Activated CD4-positive, alpha-beta T cell treated with anti-CD3 and anti-CD28 coated beads, Interleukin-2, amount 50 U/mL, for 24 hours (primary cell): ENCODE data around the gene RPSA.
"Not testable (repeated sequence)": the region's sequence is repeated elsewhere in the genome, so short reads cannot be mapped to it uniquely, and the experiment has no call there.

Experiments
- DNase-seq, 2 donors: peaks; one replicate each; pipeline ENCODE4 v3.0.0-alpha.2; 2020; ENCODE audit warnings: low read depth in 1 of 2, low spot score in 1 of 2

RPSA gene

DNA sequence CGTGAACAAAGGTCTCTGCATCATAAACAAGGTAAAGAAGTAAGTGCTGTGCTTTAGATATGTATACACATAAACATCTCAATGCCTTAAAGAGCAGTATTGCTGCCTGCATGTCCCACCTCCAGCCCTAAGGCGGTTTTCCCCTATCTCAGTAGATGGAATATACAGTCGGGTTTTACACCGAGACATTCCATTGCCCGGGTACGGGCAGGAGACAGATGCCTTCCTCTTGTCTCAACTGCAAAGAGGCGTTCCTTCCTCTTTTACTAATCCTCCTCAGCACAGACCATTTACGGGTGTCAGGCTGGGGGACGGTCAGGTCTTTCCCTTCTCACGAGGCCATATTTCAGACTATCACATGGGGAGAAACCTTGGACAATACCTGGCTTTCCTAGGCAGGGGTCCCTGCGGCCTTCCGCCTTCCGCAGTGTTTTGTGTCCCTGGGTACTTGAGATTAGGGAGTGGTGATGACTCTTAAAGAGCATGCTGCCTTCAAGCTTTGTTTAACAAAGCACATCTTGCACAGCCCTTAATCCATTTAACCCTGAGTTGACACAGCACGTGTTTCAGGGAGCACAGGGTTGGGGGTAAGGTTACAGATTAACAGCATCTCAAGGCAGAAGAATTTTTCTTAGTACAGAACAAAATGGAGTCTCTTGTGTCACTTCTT lies 12.2 kb downstream of the RPSA start:
- not testable (repeated sequence) for DNase-seq

DNA sequence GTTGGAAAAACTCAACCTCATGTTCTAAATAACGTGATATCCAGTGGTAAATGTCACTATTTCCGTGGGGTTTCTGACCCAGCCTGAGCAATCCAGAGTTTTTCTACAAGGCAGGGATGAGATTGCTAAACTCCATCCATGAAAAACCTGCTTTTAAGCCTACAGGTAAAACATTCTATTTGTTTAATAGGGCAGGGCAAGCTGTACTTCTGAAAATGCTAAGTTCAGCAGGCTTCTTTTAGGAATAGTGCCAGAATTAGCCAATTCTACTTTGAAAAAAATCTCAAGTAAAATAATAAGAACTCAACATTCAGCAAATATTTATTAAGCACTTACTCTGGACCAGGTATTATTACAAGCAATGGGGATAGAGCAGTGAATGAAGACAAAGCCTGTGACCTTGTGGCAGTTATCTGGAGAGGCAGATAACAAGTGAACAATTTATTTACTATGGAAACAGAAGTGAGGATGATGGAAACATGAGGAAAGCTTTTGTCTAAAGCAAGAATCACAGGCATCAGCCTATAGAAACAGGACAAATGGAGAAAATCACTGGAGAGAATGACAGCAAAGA lies 13.3 kb downstream of the RPSA start:
- no peak for DNase-seq

DNA sequence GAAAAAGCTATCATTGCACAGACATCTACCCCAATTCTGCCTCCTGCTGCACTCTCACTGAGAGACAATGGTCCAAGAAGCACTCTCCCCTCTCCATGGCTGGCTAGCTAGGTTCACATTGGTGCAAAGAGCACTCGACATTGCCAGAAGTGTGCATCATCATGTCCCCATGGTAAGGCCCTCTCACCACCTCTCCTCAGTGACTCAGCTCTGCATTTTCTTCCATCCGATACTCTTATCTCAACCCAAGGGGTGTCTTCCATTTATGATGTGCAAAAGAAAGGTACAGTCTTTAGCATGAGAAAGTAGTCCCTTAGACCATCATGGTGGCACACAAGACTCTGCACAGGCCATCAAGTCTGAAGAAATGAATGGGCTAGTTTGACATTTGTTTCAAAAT lies 14.0 kb downstream of the RPSA start:
- DNase-seq = no peak

DNA sequence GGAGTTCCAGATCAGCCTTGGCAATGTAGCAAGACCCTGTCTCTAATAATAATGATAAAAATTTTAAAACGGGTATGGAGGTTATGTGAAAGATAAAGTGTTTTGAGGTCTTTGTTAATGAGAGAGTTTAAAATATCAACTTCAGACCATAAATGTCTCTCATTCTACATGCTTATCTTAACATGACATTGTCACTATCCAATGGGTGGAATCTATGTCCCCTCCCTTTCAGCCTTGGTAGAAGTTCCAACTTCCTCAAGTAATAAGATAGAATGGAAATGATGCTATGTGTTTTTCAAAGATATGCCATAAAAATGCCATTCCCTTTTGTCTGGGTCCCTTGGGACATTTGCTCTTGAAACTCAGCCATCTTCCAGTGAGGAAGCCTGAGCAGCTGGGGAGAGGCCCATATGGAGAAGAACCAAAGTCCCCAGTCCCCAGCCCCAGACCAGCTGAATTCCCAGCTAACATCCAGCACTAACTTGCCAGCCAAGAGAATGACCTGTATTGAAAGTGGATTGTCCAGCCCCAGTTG lies 17.0 kb downstream of the RPSA start:
- no peak for DNase-seq

DNA sequence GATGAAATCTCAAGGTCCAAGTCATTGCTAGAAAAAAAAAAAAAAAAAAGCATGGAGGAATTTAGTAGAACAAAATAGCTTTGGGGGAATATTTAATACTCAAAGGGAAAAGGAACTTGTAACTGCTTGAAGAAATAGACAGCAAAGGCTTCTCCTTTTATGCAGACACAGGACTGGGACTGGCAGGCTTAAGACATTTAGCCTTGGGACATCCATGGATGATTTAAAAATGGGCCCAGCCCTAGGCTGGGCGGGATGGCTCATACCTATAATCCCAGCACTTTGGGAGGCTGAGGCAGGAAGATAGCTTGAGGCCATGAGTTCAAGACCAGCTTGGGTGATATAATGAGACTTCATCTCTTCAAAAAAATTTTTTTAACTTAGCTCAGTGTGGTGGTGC lies 19.8 kb downstream of the RPSA start:
- DNase-seq = no peak

DNA sequence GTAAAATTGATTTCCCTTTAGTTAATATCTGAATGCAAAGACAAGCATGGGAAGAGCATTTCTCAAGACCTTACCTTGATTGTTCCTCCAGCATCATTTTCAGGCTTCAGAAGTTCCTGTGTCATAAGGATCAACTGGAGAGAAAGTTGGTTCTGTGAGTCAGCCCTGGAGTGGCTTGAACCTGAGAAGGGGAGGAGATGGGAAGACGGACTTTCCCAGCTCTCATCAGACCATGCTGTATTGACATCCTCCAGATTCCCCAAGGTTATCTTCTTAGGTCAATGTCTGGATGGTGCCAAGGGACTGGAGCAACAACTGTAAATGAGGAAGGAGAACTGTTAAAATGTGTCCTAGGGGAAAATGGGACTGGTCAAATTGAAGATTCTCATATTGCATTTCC lies 21.0 kb downstream of the RPSA start:
- no peak for DNase-seq

DNA sequence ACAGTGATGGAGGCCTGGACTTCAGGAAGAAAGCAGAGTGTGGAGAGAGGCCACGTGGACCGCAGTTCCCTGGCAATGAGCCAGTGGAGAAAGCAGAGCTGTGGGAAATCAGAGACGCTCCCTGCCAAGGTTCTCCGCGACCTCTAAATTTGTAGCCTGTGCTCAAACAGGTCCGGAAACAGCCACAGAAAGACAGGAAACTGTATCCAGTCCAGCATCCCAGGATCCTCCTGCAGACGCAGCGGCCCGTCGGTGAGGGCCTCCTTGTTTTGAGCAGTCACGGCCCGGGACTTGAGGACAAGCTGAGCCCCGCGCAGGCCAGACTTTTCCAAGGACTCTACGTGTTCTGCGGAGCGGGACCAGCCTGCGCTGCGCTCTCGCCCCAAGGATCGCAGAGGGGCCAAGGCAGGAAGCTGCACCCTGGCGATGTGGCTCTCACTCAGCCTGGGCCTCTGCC lies 22.3 kb downstream of the RPSA start:
- no peak for DNase-seq

DNA sequence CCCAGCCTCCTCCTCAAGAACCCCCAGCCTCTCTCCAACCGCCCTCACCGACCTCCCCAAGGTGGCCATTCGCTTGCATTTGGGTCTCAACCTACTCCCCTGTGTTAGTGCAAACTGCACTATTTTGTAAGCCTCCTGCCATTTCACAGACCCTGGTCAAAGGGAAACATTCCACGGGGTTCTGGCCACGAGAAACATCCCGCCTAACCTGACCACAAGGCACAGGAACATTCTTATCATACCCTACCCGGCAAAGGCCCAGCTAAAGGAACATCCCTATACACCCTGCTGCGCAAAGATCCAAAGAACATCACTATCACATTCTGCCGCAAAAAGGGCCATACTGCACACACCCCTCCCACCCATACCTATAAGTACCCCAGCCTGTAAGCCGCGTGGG lies 22.9 kb downstream of the RPSA start:
- no peak for DNase-seq

DNA sequence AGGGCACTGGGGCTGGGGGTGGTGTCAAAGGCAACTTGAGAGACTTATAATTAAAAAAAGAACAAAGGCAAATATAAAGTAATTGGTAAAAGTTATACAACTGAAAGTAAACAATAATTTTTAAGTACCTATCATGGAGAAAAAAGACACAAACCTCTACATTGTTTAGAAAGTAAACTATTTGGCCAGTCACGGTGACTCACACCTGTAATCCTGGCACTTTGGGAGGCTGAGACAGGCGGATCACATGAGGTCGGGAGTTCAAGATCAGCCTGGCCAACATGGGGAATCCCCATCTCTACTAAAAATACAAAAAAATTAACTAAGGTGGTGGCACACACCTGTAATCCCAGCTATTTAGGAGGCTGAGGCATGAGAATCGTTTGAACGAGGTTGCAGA lies 25.8 kb downstream of the RPSA start:
- DNase-seq = no peak

DNA sequence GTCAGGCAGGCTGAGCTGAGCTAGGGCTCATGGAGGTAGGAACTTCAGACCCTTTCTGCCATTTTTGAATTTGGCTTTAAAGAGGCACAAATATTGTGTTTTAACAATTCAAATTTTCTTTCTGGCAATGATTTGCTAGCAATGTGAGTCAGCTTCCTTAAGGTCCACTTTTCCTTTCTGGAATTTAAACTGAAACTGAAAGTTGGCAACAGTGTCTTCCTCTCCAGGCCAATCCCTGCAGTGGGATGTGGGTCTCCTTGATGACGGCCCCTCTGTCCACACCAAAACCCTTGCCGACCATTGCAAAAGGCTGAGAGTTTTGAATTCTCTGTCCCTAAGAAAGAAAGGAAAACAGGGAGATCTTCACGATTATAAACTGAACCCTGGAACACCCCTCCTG lies 27.1 kb downstream of the RPSA start:
- no peak for DNase-seq

DNA sequence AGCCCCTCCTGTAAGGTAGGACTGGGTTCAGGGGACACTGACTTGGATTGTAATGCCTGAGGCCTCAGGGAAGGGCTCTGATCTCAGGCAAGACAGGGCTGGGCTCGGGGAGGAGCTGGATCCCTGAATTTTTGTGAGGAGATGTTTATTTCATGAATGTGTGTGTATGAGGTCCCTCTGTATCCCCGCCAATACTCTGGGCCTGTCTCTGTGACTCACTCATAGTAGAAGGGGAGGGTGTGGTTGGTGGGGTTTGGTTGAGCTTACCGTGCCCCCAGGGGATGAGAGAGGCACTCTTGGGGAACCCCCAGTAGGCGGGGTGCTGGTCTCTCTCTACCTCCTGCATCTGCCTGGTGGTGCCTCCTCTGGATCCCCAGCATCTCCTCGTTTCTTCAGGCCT lies 28.1 kb downstream of the RPSA start:
- DNase-seq = no peak

DNA sequence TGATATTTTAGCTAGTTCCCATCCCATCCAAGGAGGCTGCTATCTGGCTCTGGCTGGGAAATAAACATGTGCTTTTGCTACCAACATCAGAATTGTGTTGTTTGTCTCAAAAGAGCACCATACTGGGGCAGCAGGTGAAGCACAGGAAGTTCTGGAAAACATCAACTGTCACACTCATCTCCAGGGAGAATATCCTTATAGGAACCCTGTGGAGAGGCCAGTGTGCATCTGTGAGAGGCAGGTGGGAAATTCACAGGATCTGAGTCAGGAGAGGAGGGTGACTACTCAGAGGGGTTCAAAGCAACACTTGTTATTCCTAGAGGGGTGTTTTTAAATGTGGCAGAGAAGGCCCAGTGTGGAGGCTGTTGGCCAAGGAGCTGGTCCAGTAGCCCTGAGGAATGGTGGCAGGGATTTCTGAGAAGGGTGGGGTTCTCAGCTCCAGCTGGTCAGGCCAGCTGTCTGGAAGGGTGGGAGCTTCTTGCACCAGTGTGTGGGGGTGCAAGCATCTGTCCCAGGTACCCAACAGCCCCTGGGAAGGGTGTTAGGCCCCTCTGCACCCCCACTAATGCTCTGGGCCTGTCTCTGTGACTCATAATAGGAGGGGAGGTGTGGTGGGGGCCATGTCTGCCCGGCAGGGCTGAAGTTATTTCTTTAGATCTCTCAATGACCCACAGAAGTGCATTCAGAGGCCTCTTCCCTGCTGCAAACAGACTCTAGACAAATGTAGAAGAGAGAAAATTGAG lies 28.7 kb downstream of the RPSA start:
- no peak for DNase-seq

DNA sequence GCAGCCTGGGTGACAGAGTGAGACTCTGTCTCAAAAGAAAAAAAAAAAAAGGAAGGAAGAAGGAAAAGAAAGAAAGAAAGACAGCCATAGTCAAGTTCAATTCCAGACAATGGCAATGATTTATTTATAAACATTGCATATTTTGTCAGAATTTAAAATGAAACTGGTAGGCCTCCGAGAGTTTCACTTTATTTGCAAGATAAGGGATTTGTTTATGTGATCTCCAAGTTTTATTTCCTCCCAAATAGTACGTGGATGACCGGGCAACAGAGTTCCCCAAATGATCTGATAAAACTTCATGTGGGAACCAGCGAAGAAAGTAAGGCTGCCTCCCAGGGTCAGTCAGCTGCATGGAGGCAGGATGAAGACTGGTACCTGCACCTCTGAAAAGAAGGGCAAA lies 32.4 kb downstream of the RPSA start:
- DNase-seq = no peak

DNA sequence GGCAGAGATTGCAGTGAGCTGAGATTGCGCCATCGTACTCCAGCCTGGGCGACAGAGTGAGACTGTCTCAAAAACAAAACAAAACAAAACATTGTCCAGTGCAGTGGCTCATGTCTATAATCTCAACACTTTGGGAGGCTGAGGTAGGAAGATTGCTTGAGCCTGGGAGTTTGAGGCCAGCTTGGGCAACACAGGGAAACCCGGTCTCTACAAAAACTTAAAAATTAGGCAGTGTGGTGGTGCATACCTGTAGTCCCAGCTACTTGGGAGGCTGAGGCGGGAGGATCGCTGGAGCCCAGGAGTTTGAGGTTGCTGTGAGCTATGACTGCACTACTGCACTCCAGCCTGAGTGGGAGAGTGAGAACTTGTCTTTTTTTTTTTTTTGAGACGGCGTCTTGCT lies 33.8 kb downstream of the RPSA start:
- no peak for DNase-seq

DNA sequence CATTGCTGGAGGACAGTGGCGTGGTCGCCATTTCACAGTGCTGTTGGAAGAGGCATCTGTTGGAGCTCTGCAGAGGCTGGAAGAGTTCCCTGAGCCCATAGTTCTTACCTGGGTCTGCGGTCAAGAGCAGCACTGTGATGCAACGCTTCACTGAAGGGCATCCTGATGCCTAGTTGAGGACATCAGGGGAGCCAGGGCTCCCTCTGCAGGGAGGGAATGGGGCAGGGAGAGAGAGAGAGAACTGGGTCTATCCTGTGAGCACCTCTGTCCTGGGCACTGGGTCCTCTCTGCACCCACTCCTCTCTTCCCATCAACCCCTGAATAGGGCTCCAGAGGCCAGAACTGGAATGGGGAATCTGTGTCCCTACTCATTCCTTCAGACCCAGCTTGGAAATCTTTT lies 37.0 kb downstream of the RPSA start:
- DNase-seq = no peak

DNA sequence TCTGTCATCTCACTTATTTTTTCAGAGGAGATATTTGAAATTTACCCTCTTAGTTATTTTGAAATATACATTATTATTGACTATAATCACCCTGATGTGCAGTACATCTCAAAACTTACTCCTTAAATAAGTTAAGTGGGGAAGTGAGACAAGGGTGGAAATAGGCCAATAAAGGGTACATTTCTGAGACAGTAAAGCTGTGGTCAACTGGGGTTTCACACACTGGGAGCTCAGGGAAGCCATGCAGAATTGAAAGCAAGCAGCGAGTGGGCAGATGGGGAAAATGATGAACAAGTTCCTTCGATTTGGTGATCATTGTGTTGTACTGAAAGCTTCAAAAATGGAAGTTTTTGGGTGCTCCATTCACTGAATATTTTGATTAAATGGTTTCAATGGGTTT lies 39.4 kb downstream of the RPSA start:
- DNase-seq = no peak

DNA sequence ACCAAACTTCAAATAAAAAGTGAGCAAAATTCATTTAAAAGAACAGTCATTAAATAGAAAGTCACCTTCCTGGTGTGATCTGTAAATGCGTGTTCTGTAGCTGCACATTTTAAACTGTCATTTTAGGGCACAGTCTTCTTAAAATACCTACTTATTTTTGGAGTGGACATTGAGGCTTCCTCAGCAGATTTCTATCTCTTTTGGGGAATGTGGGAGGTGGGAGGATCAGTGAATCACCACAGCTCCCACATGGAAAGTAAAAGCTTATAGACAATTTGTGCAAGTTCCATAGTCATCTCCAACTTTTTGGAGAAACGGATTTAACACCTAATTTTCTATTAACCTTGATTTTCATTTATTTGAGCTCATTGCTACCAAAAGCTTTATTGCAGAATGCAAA lies 39.9 kb downstream of the RPSA start:
- DNase-seq = no peak

DNA sequence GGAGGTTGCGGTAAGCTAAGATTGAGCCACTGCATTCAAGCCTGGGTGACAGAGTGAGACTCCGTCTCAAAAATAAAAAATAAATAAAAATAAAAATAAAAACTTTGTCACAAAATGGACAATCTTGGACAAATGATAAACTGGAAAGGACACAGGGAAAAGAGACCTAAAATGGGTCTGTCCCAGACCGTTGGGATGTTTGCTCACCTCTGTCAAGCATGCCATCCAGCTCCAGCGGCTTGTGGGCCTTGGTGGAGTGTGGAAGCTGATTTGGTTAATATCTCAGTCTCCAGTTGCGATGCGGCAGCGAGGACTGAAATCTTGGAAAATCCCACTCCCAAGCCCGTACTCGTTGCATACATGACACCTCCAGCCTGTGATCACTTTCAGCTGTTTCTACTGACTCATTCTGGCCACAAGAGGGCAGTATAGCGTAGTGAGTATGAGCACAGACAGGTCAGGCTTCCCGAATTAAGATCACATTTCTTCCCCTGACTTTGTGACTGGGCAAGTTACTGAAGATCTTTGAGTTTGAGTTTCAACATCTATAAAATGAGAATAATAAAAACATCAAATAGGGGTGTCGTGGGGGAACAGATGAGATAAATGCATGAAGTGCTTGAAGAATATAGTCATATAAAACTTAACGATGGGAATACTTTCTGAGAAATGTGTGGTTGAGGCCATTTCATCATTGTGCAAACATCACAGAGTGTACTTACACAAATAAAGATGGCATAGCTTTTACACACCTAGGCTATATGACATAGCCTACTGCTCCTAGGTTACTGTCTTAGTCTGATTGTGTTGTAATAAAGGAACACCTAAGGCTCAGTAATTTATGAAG lies 41.3 kb downstream of the RPSA start:
- DNase-seq = peak; percentile 6 to 69

DNA sequence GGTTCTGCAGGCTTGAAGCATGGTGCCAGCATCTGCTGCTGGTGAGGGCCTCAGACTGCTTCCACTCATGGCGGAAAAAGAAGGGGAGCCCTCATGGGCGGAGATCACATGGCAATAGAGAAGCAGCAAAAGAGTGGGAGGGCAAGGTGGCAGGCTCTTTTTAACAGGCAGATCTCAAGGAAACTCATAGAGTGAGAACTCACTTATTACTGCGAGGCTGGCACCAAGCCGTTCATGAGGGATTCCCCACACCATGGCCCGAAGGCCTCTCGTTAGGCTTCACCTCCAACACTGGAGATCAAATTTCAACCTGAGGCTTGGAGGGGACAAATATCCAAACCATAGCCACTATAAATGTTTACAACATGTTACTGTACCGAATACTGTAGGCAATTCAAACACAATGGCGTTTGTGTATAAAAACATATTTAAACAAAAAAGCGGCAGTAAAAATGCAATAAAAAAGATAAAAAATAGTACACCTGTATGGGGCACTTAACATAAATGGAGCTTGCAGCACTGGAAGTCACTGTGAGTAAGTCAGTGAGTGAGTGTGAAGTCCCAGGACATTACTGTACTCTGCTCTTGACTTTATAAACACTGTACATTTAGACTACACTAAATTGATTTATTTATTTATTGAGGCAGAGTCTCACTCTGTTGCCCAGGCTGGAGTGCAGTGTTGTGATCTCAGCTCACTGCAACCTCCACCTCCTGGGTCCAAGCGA lies 42.1 kb downstream of the RPSA start:
- no peak for DNase-seq

DNA sequence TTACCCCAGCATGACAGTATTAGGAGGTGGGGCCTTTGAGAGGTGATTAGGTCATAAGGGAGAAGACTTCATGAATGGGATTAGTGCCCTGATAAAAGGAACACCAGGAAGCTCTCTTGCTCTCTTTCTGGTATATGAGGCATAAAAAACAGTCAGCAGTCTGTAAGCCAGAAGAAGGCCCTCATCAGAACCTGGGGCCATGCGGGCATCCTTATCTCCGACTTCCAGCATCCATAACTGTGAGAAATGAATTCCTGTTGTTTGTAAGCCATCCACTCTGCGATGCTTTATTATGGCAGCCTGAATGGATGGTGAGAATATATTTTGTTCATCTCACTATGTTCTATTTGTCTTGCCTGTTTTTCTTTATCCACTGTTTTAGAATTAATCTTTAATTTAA lies 43.3 kb downstream of the RPSA start:
- no peak for DNase-seq

DNA sequence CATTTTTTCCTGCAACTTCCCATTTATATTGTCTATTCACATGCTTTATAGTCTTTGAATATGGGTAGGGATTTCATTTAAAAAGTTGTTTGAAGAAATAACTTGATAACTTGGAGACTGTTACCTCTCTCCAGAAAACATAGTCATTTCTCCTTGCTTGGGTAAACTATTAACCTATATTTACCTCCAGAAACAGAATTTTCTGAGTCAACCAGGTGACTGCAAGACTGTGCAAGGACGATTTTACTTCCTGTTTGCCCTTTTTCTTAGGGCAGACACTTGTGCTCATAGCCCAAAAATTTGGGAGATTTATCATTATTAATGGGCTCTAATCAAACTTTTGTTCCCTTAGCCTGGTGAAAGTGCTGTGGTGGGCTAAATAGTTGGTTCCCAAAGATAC lies 46.6 kb downstream of the RPSA start:
- DNase-seq = no peak
